Measurements from ENCODE around the gene AGBL1. TPM values are rescaled to one million over a fixed set of nuclear protein-coding genes. Genes with fewer than 3 reads are reported as not detected.

AGBL1 gene
- total RNA-seq, 1 donor from 2014 or later: not detected

DNA sequence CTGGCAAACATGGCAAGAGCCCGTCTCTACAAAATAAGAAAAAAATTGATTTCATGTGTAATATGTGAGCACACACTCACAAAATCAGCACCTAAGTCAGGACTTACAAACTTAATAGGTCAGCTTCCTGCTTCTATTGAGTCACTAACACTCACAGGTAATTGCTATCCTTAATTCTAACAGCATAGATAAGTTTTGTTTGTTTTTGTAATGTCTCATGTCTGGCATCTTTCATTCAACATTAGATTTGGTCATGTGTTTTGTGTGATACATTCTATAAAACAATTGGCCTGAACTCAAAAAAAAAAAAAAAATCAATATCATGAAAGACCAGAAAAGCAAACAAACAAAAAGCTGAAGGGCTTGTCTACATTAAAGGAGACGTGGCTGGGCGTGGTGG, 564.7 kb downstream of the AGBL1 start:
- no peak for DNase-seq (ENCODE audit: low spot score)

DNA sequence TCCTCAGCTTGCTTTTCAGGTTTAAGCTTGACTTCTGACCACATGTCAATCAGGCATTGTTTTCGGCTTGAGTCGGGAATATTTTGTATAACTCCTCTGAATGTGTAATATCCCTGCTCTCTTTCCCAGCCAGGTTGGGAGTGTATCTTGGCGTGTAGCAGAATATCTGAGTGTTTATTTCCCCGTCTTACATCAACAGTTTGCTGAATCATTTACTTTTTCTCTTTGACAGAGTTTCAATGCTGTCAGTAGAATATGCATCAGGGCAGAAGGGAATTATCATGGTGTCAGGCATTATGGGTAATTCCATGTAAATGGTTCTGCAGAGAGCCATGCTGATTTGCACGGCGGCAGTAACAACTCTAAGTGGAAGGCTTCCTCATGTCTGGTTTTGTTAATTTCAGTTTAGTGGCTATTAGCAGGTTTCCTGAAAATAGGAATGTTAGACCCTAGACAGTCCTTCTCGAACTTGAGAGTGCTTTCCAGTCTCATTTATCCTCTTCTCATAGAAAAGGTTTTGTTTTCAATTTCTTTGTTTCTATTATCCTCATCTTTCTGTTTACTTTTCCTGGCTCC, 566.3 kb downstream of the AGBL1 start:
- DNase-seq (ENCODE audit: low spot score): no peak

DNA sequence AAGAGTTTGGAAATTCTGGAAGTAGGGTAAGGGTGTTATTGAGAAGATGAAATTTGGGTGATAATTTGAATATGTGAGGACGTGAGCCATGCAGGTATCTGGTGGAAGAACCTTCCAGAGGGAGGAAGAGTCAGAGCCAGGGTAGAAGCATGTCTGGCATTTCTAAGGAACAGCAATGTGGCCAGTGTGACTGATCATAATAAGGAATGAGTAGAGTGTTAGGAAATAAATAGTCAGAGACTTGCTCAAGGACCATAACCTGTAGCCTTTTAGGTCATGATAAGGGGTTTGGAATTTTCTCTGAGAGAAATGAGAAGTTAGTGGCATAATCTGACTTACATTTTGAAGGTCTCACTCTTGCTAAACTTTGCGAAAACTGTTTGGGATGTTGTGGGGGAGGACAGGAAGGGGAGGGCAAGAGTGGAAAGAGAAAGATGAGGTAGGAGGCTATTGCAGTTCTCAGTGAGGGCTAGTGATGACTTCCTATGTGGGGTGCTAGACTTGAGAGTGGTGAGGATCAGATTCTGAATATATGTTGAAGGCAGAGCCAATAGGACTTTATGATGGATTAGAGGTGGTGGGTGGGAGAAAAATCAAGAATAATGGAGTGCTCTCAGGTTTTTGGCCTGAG, 568.3 kb downstream of the AGBL1 start:
- no peak for DNase-seq (ENCODE audit: low spot score)

DNA sequence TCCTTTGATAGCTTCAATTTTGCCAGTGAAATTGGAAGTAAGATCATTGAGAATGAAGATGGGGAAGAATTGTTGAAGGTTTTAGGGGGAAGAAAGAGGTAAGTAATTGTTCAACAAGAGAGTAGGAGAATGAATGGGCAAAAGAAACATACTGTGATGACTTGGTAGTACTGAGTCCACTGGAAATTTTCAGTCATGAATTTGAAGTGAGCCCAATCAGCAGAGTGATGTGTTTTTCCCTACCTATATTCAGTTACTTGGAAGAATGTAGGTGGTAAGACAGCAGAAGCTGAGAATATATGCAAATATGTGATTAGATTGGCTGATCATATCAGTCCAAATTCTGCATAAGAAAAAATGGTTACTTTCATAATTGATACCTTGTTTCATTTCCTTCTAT, 569.6 kb downstream of the AGBL1 start:
- DNase-seq (ENCODE audit: low spot score): no peak

DNA sequence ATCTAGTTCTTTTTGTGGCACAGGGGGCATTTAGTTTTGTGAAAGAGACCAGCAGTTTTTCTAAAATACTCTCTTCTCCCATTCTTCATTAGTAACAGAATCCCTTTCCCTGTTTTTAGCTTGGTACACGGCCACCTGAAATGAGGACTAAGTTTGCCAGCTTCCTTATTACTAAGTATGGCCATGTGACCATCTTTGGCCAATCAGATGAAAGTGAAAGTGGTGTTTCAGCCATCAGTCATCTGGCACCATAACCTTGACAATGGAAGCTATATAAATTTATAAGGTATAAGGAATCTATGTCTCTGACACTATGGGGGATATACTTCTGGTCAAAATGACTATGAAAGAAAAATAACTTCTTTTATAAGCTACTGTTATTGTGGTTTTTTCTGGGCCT, 570.4 kb downstream of the AGBL1 start:
- DNase-seq (ENCODE audit: low spot score): no peak

DNA sequence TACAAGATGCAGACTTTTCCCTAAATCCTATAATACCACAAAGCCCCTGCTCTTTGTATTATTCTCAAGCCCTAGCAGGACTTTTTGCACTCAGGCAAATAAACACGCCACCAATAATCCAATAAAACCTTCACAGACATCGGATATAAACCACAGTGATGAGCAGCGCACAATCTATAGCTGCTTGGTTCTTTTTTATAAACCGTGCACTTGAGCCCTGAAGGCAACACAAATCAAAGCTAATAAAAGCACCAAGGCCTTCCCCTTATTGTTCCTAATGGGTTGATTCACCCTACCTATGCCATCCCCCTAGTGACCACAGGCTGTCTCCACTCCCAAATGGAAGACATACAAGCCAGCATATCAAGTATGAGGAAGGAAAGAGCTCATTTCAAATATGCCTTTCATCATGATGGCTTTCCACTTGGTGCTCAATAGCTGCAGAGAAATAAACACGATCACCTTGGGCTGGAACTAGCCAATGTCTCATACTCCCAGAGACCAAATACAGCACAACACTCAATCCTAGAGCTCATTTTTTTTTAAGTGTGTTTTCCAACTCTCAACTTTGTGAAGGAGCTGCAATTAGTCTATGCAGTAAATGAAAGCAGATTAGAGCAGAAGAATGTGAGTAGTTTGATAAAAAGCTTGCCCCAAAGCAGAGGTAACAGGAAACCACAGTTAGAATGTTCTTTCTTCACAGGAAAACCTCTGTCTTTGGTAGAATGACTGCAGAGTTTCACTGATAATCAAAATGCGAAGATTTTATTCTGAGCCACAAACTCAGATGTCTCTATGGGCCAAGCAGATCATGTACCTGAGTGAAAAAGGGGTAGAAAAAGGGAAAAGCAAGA, 573.9 kb downstream of the AGBL1 start:
- DNase-seq (ENCODE audit: low spot score): no peak

DNA sequence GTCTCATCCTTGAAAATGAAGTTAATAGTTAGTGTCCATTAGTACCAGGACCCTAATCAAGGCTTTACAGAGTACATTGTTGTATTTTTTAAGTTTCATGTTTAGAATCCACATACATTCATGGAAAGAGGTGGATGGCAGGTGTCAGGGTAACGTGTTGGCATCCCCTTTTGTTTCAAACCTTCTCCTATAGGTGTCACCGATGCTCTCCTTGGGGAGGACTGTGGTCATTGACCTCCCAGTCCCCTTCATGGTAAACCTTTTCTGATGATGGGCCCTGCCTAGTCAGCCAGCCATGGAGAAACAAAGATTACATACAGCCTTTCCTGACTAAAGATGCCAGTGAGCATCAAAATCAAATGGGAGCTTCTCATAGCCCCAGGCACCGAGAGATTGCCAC, 574.8 kb downstream of the AGBL1 start:
- DNase-seq (ENCODE audit: low spot score): no peak

DNA sequence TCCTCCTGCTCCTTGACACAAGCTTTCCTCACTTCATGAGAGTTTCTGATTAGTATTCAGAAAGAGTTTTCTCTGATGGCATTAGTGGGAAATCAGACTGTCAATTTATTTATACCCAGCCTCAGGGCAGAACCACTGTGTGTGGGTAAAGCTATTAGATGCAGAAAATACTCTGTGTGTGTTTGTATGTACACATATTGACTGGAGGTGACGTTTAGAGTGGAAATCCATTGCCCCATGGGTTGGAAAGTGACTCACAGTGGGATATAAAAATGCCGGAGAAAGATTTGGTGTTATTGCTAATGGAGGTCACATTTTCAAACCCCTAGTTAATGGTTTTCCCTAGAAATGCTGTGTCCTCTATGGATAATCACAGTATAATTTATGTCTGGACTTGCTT, 577.6 kb downstream of the AGBL1 start:
- no peak for DNase-seq (ENCODE audit: low spot score)

DNA sequence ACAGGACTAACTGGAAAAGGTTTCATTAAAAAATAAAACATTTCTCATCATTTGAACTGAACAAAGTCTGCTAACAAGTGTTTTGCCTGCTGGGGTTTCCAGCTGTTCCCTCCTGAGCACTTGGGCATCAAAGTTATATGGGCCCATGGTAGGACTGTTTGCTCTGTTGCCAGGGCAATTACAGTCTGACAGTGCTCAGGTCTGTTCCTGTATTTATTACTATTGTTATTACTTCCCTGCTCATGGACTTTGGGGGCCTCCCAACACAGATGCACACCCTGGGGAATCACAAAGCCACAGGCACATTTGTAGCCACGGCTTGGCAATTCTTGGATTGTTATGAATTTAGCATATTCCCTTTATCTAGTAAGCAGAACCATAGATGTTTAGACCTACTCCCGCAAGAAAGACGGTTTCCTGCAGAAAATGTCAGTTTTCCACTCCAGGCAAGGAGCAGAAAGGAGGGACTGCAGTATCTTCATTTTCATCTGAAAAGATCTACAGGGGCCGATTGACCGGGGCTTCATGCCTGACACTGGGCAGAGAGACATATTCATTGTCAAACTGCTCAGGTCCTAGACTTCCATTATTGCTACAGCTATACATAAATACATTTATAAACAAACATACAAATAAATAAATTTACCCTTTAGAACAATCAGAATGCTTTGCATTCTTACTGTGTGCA, 580.2 kb downstream of the AGBL1 start:
- DNase-seq (ENCODE audit: low spot score): no peak

DNA sequence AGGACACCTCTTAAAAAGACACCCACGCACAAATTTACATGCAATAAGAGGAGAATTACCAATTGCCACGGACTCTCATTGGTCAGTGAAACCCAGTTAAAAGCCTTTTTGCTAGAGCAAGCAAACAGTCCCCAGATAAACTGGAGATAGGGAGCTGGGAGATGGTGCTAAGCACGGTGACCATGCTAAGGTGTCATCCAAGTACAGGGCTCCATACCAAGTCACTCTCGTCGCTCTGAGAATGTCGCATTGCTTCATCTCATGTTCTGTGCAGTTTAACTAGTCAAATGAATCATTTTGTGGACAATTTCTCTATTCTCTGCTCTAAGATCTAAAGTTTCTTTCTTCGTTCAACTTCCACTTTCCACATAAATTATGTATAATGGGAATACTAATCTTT, 581.9 kb downstream of the AGBL1 start:
- DNase-seq (ENCODE audit: low spot score): no peak

DNA sequence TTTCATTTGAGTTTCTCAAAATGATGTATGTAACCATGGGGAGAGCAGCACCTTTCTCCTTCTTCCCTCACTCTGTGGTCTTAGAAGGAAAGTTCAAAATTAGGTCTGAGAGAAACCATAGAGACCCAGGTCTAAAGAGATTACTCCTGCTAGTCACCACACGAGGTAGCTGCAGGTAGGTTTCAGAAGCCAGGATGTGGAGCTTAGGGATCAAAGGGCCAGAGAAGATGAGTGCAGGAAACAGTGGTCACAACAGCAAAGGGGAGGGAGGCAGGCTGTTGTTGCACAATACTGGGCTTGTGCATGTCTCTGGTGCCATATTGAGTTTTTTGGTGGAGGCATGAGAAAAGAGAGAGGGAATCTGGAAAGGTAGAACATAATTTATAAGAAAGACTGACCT, 583.6 kb downstream of the AGBL1 start:
- DNase-seq (ENCODE audit: low spot score): no peak

DNA sequence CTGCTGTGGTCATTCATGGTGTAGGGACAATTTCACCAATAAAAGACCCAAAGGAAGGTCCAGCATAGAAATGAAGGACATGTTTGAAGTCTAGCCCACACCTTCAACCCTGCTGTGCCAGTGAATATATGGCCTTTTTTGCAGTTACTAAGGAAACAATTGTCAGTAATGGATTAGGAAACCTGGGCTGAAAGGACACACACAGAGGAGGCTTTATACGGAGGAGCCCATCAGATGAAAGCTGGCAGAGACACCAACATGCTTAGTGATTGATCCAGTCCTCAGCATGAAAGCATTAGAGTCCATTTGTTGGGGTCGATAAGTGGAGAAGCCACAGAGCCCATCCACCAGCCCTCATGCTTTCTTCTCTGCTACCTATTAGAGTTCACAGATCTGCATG, 584.3 kb downstream of the AGBL1 start:
- DNase-seq (ENCODE audit: low spot score): no peak

DNA sequence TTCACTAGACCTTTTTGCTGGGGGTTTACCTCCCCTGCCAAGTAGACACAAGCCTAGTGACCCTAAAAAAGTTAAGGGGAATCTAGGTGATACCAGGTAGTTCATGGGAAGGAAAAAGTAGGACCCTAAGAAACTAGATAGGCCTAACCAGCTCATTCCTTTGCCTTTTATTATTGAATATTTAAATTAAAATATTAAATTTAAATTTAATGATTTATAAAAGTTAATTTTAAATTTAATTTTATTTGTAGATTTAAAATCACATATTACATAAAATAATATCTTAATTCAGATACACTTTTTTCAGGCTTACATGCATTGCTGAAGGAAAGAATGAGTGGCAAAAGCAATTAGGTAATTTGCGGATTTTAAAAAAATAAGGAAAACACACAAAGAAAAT, 584.9 kb downstream of the AGBL1 start:
- DNase-seq (ENCODE audit: low spot score): no peak

DNA sequence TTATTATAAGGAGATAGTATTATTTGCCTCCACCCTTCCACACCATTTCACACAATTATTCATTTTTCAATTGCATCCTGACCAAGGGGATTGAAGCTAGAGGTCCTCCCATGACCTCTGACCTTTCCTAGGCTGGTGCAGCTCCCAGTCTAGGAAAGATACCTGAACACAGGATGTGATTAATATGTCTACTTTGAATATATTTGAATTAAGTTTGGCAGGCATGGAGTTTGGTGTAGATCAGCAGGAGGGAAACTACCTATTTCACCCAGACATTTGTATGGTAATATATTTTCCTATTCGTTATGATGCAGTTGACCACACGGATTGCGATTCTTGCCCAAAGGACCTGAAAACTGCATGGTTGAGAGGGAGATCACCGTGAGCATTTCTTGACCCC, 596.3 kb downstream of the AGBL1 start:
- no peak for DNase-seq (ENCODE audit: low spot score)

DNA sequence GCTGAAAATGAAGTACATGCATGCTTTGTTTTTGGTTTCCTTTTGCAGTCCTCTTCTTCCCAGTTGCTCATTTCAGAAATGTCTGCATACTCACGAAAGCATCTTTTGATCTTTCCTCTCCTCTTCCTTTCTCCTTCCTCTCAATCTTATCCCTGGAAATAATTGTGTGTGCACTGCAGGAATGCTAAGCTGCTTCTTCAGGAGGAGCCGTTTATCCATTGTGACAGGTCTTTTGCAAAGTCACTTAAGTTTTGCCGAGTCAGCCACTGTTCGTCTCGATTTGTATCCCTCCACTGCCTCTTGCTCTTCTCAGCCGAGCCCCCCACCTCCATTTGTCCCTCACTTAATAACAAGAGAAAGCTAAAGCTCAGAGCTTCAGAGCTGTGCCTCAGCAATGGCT, 597.6 kb downstream of the AGBL1 start:
- no peak for DNase-seq (ENCODE audit: low spot score)

DNA sequence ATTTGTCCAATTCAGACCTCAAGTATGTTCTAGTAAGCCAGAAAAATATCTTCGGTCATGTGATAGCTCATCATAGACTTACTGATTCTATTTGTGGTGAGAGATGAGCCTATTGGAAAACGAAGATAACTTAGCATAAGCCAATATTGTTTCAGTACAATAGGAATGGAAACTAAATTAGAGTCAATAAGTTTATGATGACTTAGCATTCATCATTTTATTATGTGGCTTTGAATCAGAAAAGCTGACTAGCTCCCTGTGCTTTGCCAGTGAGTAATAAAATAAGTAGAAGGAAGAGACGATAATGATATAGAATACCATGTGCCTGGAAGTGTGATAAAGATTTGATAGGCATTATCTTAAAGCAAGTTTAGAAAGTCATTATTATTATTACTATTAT, 605.6 kb downstream of the AGBL1 start:
- DNase-seq (ENCODE audit: low spot score): no peak

DNA sequence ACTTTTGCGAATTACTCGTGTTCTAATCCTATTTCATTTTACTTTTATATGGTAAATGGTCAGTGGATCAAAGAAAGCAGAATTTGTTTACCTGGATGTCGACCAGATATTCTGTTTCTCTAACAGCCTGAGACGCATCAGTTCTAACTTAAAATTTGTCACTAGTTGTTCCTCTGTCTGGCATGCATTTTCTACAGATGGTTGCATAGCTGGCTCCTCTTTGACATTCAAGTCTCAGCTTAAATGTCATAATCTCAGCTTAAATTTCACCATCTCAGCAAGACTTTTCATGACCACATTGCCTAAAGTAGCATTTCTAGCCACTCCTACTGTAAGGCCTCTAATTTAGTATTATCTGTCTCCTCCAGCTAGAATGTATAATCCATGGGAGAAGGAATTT, 609.3 kb downstream of the AGBL1 start:
- DNase-seq (ENCODE audit: low spot score): no peak

DNA sequence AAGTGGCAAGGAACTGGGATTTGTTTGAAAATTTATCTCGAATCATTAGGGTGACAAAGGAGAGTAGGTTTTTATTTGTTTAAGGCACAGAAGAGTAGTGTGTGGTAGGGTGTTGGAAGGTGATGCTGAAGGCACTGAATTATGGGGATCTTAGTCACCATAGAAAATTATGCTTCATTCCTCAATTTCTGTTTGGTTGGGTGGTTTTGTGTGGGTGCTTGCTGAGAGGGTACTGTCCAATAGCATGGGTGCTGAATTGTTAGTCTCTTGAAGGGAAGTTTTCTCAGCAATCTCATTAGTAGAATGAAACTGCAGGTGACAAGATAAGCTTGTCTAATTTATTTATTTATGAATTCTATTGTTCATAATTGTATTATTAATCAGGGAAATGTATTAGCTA, 610.9 kb downstream of the AGBL1 start:
- no peak for DNase-seq (ENCODE audit: low spot score)

DNA sequence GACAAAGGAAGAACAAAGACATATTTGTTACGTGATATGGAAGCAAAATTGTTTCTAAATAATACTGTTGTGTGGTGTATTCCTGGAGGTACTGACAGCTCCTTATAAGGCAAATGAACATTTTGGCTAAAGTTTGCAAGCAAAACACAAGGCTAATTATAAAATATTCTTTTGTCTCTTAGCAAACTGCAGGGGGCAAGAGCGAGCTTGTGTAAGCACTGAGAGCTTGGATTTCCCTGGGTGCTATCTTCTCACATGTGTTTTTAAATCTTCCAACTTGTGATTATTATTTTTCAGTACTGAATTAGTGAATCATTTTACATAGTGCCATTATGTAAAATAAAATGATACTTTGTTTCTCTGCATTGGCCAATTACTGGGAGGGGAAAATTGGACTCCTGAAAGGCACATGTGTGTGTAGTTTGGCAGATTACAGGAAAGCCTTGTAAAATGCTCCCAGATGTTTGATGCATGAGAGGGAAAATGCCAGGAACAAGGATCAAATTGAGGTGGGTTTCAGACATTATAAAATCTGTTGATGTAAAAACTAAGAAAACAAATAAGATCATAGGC, 611.5 kb downstream of the AGBL1 start:
- no peak for DNase-seq (ENCODE audit: low spot score)

DNA sequence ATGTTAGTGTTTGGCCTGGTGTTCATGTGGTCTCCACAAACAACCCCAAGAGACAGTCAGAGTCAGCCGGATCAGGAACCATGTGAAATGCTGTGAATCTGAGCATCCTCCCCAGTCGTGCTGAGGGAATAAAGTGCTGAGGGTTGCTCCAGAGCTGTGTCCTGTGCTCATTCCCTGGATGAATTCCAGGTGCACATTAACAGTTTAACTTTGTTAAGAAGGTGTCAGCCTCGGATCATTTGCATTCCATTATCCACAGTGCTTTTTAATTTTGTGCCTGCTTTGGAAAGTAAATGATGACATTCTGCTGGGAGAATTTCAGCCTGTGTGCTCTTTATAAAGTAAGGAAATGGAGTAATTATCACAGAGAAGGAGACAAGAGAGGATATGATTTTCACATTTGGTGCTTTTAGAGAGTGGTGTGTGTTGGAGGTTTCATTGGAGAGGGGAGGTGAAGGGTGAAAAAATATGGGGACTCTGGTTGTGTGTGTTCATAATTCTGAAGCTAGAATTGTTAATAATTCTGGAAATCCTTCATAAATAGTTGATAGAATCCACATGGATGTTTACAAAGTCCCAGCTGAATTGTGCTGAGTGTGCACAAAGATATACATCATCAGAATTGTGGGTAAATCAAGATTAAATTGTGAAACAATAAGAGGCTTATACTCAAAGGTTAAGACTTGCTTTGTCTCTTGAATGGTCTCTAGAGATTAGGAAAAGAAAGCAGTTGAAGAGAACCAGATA, 621.4 kb downstream of the AGBL1 start:
- no peak for DNase-seq (ENCODE audit: low spot score)

DNA sequence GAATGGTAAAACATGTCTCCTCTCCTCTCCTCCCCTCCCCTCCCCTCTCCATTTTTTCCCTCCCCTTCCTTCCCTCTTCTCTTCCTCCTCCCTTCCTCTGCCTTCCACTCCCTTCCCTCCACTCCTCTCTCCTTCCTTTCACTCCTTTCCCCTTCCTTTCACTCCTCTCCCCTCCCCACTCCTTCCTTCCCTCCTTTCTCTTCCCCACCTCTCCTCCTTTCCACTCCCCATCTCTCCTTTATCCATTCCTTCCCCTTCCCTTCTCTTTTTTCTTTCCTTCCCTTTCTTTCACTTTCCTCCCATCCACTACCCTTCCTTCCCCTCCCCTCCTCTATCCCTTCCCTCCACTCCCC, 621.9 kb downstream of the AGBL1 start:
- DNase-seq (ENCODE audit: low spot score): no peak

DNA sequence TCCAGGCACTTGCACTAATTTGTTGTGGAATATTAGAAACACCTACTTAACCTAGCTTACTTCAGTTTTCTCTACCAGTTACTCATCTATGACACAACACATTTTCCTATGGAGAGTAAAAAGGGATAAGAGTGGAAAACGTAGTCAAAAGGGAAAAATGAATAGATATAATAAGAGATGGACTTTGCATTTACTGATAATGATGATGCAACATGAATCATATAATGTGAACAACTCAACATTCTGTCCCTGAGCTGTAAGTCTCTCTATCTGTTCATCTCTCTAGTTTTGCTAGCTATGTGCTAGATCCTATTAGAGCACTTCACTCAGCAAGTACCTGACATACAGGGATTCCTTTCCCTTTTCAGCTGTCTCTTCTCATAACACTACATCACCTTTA, 627.1 kb downstream of the AGBL1 start:
- DNase-seq (ENCODE audit: low spot score): no peak

All from ureter (tissue), 1 donor.